Body of pancreas (tissue), 4 donors: Measurements from ENCODE around the gene ARHGEF39.

Experiments used
- POLR2A ChIP-seq, 3 donors: fragments of 450-650 bp; IDR thresholded peaks; one replicate each; pipeline ENCODE4 v1.6.1; 2016; ENCODE audit warnings: antibody characterized with exemption in 3 of 3, mild to moderate bottlenecking in 2 of 3
- TF ChIP-seq, protein P1 (sequence below), 7 experiments: fragments of 450-650 bp in 4 of 7; fragments of 200-600 bp in 3 of 7; sonication (generic) in 3 of 7; IDR thresholded peaks; one replicate each; pipeline ENCODE4 v1.5.1; 2016 to 2019; ENCODE audit warnings: antibody characterized with exemption in 7 of 7

- no peak for TF ChIP-seq POLR2A (IDR thresholded peaks at IDR 0.05)
- TF ChIP-seq, protein P1, sequence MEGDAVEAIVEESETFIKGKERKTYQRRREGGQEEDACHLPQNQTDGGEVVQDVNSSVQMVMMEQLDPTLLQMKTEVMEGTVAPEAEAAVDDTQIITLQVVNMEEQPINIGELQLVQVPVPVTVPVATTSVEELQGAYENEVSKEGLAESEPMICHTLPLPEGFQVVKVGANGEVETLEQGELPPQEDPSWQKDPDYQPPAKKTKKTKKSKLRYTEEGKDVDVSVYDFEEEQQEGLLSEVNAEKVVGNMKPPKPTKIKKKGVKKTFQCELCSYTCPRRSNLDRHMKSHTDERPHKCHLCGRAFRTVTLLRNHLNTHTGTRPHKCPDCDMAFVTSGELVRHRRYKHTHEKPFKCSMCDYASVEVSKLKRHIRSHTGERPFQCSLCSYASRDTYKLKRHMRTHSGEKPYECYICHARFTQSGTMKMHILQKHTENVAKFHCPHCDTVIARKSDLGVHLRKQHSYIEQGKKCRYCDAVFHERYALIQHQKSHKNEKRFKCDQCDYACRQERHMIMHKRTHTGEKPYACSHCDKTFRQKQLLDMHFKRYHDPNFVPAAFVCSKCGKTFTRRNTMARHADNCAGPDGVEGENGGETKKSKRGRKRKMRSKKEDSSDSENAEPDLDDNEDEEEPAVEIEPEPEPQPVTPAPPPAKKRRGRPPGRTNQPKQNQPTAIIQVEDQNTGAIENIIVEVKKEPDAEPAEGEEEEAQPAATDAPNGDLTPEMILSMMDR (IDR thresholded peaks at IDR 0.05): no peak
Measured at GRCh38 chr9:35685506-35685905, 20.5 kb upstream of the ARHGEF39 start.
